GM18517 (cell line): ENCODE data around the gene NOXA1.

Source experiments
- ATAC-seq: cut with Tn5 transposase; IDR thresholded peaks from one replicate; pipeline ENCODE4 v1.9.1; 2021; ENCODE audit warnings: mild to moderate bottlenecking, moderate library complexity; ENCODE audit not compliant: unreplicated experiment

NOXA1 gene

DNA sequence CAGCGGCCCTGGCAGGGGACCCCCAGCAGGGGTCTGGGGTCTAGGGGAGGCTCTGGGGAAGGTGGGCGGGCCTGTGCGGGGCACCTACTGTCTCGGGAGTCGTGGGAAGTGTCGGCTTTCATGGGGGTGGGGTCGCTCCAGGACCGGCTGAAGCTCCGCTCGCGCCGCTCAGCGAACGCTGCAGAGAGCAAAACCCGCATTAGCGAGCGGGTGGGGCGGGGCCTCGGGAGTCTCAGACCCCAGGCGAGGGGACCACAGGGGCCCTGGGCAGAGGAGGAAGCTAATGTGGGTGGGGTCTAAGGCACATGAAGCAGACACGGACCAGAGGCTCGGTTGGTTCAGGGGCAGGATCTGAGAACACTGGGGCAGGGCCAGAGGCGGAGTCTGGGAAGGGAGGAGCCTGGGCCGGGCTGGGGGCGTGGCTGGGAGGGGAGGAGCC lies 30.5 kb downstream of the NOXA1 start:
- no peak for ATAC-seq

DNA sequence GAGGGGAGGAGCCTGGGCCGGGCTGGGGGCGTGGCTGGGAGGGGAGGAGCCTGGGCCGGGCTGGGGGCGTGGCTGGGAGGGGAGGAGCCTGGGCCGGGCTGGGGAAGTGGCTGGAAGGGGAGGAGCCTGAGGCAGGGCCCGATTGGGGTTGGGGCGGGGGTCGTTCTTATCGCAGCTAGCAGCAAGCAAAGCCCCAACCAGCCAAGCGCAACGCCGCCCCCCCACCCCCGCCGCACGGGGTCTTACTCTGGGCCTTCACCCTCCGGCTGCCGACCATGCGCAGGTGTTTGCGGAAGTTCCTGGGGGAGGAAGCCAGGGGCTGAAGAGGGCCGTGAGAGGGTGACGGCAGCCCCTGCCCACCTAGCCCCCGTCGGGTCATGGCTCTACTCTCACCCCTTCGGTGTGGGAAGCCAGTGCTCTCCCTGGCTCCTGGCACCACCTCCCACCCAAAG lies 31.0 kb downstream of the NOXA1 start:
- ATAC-seq: no peak

DNA sequence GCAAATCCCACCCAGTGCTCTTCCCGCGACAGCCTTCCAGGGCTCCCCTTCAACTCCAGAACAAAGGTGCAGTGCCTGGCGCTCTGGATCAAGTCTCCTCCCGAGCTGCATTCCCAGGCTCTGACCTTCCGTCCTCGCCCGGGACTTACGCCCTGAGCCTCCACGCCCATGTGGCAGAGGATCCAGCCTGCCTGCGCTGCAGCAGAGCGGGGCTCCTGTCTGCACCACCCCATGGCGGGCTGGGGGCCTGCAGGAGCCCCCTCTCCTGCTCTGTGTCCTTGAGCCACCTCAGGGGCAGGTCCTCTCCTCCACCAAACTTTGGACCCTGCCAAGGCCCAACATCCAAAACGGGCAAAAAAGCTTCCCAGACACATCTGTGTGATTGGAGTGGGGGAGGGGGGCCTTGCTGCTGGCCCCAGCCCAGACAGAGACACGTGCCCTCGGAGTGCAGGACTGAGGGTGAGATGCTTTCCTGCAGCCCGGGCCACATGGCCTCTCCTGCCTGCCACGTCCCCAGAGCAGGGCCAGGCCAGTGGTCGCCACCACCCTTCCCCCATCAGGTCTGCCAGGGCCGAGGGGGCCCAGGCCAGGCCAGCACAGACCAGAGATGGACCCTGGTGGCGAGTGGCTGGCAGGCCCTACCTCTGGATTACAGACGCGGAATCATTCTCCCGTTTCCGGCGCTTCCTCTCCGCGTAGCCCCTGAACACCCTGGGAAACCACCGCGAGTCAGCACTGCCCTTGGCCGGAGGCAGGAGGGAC lies 31.6 kb downstream of the NOXA1 start:
- ATAC-seq: no peak

DNA sequence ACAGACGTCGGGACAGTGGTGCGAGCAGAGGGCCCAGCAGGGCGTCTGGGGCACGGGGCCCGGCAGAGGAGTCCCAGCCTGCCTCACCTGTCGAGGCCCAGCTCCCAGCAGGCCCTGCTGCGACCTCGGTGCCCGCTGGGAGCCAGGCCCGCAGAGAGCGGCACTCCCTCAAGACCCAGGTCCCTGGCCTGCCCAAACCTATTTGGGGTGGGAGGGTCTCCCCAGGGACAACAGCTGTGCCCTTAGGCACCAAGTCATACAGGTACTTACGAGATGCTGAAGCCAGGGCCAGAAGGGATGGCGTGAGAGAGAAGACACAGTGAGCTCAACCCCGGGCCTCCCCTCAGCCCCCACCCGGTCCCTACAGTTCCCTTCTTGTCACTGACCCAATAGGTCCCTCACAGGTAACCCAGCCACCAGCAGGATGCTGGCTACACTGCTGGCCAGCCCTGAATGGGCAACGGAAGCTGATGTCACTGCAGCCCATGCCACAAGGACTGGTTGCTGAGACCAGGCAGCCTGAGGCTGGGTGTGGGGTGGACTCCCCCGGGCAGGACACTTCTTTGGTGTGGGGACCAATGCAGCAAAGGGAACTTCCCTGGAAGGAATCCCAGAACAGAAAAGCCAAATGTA lies 32.3 kb downstream of the NOXA1 start:
- ATAC-seq: no peak

DNA sequence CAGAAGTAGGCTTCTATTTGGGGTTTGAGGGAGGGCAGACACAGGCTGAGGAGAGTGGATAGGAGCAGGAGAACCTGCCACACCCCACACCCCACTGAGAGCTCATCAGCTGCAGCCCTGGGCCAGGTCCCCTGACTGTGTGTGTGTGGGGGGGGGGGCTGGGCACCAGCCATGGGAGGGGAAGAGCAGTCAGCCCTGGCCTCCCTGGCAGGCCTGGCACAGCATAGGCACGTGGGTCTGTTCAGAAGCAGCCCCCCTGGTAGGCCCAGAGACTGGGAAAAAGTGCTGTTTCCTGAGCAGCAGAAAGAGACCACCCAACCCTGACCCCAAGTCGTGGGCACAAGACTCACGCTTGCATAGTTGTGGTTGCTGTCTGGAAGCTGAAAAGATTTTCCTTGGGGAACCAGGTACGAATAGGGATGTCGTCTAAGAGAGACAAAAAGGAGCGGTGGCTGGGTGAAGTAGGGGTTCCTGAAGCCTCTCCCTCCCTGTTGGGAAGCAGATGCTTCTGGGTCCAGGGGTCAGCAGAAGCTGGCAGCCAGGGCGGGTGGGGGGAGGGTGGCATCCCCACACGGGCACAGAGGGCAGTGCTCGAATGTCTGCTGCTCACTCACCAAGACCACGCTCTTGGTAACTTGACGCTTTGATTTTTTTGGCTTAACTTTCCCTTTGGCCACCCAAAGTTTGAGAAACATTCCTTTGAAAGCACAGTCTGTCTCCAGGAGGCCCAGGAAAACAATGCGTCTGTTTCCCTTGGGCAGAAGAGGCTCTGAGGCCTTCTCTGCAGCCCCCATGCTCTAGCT lies 33.1 kb downstream of the NOXA1 start:
- ATAC-seq: no peak

DNA sequence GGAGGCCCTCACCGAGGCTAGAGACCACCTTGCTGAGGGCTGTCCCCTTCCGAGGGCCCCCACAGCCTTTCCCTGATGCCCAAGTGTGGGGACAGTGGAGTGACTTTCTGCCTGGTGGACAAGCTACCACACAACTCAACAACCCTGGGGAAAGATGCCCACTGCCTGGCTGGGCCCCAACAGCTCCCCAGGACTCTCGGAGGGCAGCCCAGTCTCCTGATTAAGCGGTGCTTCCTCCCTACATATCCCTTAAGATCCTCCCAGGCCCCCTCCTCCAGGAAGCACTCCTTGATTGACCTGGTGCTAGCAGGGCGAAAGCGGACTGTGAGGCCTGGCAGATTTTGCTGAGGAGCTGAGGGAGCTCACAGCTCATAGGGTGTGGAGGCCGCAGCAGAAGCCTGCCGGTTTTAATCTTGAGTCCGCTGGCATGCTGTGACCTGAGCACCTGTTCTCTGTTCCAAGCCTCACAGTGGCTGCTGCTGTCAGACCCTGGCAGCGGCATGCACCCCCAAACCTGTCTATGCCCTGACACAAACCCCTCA lies 33.7 kb downstream of the NOXA1 start:
- ATAC-seq: no peak

DNA sequence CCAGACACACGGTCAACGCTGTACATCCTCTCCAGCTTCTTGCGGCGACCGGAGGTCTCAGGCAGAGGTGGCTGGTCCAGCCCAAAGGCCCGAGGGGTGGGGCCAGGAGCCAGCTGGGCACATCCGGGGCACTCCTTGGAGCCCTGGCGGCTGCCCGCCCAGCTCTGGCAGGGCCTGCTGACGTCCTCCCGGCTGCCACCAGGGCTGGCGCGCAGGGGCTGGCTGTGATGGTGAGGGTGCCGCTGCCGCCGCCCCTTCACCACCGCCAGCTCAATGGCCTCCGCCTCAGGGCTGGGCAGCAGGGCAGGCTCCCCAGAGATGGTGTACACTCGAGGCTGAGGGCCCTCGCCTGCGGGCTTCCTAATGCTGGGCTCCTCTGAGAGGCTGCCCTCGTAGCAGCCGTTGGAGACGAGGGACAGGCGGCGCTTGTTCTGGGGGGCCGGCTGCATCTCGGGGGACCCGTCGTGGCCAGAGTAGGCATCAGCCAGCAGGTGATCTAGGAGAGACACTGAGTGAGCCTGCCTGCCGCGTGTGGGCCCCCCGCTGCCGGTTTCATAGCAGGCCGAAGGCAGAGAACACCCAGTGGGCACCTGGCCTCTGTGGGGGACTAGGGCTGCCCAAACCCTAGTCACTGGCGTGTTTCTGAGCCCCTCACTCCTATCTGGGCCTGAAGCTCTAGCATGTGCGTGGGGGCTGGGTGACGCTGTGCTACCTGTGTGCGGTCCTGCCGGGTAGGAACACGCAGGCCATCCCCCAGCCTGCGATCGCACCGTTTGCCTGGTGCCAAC lies 34.4 kb downstream of the NOXA1 start:
- ATAC-seq: no peak

DNA sequence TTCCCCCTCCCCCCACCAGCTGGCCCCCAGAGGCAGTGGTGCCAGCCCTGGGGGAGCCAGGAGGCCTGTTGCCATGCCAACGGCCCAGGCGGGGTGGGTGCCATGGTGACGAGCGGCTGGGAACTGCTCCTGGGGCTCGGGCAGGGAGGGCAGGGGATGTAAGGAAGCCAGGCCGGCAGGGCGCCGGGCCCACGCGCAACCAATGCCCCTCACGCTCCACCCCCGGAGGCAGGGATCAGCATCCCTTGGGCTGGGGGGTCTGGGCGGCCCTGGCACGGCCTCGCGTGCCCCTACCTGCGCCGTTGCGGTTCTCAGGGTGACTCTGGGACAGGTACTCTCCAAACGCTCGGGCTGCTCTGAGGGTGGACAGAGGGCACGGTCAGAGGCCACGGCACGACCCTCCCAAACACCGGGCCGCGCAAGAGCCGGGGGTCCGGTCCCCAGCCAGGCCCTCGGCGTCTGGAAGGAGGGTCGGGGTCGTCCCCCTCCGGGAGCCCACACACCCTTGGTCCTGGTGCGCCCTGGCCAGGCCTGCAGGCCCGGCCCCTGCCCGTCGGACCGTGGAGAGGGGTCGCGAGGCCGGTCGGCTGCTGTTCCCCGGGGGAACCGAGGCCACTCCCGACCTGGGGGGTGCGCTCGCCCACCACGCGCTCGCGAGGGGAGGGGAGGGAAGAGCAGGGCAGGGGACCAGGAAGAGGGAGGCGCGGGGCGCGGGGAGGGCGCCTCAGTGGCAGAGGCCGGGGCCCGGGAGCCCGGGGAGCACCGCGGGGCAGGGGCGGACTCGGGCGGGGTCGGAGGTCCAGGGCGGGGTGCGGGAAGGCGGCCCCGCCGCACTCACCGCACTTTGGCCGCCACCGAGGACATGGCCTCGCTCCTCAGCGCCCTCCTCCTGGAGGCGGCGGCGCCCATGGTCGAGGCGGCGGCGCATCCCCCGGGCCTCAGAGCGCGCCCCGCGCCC lies 35.3 kb downstream of the NOXA1 start:
- peak; percentile 6 for ATAC-seq

DNA sequence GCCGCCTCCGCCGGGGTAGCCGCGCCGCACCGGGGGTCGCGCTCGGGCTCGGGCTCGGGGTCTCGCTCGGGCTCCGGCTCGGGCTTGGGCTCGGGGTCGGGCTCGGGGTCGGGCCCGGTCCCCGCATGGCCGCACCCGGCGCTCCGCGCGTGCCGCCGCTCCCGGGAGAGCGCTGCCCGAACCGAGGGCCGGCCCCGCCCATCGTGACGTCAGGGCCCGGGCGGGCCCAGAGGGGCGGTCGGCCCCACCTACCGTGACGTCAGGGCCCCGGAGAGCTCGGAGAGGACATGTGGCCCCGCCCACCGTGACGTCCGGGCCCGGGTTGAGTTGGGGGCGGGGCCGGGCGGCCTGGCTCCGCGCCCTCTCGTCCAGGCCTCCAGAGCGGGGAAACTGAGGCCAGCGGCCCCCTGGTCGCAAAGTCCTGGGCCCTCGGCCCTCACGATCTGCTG lies 36.0 kb downstream of the NOXA1 start, which contains the start of gene NSMF:
NSMF (minus strand) TSS at position 183 of the 449 bp plus-strand sequence. CDS start 232 bp downstream, outside the sequence.
- peak; percentile 36 for ATAC-seq

DNA sequence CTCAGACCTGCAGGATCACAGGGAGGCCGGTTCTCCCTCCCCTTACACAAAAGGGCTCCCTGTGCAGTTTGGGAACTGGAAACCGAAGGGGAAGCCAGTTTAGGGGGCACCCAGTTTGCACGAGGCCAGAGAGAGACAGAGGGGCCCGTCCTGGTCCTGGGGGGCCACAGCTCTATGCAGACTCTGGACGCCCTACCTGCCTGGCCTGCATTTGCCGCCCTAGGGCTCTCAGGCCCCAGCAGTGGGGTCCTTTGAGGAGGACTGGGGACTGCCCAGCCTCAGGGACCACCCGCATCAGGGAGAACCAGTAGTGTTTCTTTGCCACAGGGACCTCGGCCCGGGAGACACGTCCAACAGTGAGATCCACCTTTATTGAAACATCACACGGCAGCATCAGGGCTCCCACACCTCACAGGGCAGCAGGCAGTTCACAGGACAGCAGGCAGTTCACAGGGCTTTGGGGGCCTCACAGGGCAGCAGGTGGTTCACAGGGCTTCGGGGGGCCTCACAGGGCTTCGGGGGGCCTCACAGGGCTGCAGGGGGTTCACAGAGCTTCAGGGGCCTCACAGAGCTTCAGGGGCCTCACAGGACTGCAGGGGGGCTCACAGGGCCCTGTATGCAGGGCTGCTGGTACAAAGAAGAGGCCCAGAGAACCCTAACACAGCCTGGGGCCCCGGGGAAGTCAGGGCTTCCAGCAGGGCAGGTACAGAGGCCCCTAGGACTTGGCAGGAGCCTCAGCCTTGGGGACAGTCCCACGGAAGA lies 36.6 kb downstream of the NOXA1 start:
- no peak for ATAC-seq

DNA sequence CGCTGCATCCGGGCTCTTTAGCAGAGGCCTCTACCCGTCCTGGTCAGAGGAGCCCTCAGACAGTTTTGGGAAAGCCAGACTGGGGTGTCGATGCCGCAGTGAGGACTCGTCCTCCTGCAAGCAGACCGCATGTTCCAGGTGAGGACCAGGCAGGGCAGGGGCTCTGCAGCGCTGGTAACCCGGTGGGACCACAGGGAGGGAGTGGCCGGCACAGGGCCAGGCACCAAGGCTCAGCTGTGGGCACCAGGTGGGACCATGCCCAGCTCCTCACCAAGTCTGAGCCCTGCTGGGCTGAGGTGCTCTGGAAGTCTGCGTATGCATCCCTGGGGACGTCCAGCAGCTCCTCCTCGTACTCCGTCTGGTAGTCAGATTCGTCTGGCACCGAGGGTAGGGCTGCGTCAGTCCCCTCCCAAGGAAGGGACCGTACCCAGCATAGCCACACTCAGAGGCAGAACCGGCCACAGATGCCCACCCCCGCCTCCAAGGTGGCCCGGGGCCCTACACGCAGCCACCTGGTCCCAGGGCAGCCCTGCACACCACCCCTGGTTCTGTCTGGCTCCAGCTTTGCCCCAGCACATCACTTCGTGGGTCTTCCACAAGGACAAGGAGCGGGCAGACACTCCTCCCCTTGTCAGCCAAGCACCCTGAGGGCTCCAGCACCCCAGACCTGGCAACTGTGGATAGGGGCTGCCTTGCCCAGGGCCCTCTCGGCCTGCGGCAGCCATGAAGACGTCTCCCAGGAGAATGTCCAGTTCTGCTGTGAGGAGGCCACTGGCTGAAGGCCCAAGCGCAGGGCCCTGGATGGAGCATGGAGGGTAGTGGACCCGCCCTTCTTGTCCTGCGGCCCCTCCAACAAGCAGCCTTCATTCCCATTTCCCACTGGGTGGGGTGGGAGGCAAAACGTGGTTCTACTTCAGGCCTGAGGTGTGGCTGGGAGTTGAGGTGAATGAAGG lies 37.4 kb downstream of the NOXA1 start:
- ATAC-seq: no peak

DNA sequence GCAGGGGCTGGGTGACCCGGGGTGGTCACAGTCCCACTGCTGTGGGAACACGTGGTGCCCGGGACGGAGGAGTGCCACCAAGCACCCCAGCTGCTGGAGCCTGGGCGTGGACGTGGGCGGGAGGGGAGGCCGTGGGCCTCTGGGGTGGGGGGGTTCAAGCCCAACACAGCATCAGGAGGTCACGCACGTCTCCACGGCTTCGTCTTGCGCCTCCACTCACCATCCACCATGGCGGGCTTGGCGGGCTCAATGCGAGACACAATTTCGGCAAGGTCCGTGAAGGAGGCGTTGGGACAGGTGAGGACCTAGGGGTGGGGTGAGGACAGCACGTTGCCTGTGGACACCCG lies 38.1 kb downstream of the NOXA1 start:
- no peak for ATAC-seq

DNA sequence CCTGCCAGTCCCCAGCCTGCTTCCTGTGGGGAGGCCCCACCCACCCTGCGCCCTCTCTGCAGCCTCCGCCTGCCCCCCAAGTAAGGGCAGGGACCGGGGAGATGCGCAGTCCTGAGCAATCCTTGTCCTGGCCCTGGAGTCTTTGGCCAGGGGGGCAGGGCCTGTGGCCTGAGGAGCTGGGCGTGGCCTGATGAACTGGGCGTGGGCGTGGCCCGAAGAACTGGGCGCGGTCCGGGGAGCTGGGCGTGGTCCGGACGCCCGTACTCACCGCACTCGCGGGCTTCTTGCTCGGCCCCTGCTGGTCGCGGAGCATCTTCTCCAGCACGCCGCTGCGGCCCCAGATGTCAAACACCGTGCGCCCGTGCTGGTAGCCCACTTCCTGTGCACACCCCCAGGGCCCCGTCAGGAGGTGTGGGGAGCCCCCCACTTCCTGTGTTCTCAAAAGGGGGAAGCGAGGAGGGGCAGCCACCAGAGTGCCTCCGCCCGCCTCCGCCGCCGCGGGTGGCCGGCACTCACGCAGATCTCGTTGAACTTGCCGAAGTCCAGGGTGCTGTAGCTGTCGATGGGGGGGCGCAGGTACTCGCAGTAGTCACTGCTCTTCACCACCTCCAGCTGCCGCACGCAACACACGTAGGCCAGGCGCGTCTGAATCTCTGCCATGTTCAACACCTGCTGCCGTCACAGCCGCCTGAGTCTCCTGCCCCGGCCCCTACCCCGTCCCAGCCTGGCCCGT lies 38.6 kb downstream of the NOXA1 start:
- no peak for ATAC-seq

DNA sequence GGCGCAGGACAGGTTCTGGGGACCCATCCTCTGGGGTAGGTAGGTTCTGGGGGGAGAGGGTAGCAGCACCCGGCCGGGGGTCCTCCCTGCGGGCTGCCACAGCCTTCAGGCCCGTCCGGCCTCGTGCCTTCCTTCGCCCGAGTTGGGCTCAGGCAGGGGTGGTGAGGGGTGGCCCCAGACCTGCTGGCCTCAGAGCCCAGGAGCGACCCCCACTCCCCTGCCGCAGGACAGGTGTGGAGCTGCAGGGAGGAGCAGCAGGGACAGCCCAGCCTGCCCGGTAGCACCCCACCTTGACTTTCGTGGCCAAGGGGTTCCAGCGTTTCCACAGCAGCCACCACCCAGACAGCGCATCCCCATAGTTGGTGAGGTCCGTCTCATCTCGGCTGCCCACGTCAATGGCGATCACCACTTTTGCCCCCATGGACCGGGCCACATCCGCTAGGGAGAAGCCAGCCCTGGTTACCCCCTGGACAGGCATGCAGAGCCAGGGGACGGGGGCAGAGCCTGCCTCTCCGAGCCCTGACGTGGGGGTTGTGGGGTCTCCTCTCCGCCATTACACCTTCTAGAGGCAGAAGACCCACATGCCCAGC lies 39.3 kb downstream of the NOXA1 start:
- ATAC-seq: no peak

DNA sequence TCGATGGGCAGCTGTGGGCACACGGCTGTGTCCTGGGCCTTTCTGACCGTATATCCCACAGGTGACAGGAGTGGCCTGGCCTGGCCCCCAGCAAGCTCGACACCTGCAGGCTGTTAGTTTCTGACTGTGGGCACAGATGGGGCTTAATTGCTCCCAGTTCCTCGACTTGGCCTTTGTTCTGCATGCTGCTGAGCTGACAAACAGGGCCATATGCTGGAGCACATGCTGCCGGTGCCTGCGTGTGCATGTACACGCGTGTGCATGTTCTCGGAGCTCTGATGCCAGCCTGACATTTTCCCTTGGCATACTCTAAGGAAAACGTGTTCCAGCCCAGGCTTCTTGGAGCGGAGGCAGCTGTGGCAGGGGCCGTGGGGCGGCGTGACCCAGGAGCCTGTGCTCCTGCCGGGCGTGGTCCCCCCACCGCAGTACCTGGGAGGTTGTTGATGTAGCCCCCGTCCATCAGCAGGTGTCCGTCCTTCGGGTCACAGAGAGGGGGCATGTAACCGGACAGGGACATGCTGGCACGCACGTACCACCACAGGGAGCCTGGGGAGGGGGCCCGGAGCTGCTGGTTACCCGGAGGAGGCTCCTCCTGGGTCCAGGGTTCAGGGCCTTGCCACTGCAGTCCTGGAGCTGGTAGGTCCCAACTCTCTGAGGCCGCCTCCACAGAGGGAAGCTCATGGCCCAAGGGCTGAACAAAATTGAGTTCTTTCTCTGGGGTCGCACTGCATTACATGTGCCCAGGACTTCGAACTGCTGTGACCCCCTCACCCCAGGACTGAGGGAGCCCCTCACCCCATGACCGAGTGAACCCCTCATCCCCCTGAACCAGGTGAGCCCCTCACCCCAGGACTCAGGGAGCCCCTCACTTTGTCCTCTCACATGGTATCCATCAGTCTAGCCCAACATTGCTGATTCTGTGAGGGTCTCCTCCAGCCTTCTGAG lies 40.1 kb downstream of the NOXA1 start:
- ATAC-seq: no peak
